Stimulated activated effector memory CD8-positive, alpha-beta T cell treated with anti-CD3 and anti-CD28 coated beads, Interleukin-12 subunit alpha, Interleukin-12 subunit beta, amount 100 ng/mL, for 72 hours (primary cell): Measurements from ENCODE around the gene TPR.
"Not testable (repeated sequence)": the region's sequence is repeated elsewhere in the genome, so short reads cannot be mapped to it uniquely, and the experiment has no call there.

Experiments
- ATAC-seq: fragments of 150-1000 bp; cut with Tn5 transposase; 2 replicates; pipeline ENCODE4 v1.10.0; 2021
- DNase-seq, 2 donors: peaks; one replicate each; pipeline ENCODE4 v3.0.0; 2021 to 2022; ENCODE audit warnings: low spot score in 2 of 2
- H3K27ac Mint-ChIP-seq: one replicate; pipeline ENCODE4 v1.8.0; 2022; ENCODE audit warnings: mild to moderate bottlenecking, mixed read lengths
- H3K36me3 Mint-ChIP-seq: one replicate; pipeline ENCODE4 v1.8.0; 2022; ENCODE audit warnings: mild to moderate bottlenecking, mixed read lengths
- H3K4me1 Mint-ChIP-seq: one replicate; pipeline ENCODE4 v1.8.0; 2022; ENCODE audit warnings: mixed read lengths
- H3K4me3 Mint-ChIP-seq: one replicate; pipeline ENCODE4 v1.8.0; 2022; ENCODE audit warnings: mild to moderate bottlenecking, mixed read lengths
- H3K9me3 Mint-ChIP-seq: one replicate; pipeline ENCODE4 v1.8.0; 2022; ENCODE audit warnings: mixed read lengths

The TPR gene

GRCh38 chr1:186375152-186375928 lies at the start of gene TPR, which contains the start of gene ODR4:
TPR (minus strand) TSS chr1:186375253; CDS start chr1:186375028, 225 bp downstream.
ODR4 (plus strand) TSS chr1:186375838; CDS start chr1:186379786, 3,948 bp downstream.
- DNase-seq (peak; percentile 93 to 98), ATAC-seq (peak; percentile 91)
- H3K27ac Mint-ChIP-seq, result peak within 1 kb of the TSS; percentile 98
- no peaks in the 10 kb centered on the region for H3K9me3 Mint-ChIP-seq
- peak within 1 kb of the TSS; percentile 97 for H3K4me3 Mint-ChIP-seq
- peaks cover 20% of the 10 kb centered on the region for H3K4me1 Mint-ChIP-seq
- peaks cover 77% of the 10 kb centered on the region for H3K36me3 Mint-ChIP-seq

DNA sequence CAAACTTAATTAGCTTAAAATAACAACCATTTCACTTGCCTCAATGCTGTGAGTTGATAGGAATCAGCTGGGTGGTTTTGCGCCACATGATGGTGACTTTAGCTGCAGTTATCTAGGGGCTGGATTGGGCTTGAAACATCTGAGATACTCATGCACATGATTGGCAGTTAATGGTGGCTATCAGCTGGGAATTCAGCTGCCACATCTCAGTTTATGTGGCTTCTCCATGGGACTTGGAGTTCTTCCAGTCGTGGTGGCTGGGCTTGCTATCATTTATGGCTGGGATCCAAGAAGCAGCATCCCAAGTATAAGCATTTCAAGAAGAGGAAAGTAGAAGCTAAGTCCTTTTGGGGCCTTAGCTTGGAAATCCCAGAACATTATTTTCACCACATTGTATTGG lies 49.5 kb upstream of the TPR start:
- DNase-seq, result no peak
- Mint-ChIP-seq H3K36me3 (peaks cover 2% of the 10 kb centered on the region), H3K4me3 (no peak overlapping the region), H3K9me3 (no peaks in the 10 kb centered on the region), H3K4me1 (peaks cover 7% of the 10 kb centered on the region), H3K27ac (no peak overlapping the region)
- no peak for ATAC-seq

GRCh38 chr1:186421446-186421845 lies 46.4 kb upstream of the TPR start:
- no peak overlapping the region for H3K4me3 Mint-ChIP-seq
- peaks cover 26% of the 10 kb centered on the region for H3K36me3 Mint-ChIP-seq
- DNase-seq (no peak), ATAC-seq (no peak)
- no peaks in the 10 kb centered on the region for H3K9me3 Mint-ChIP-seq
- H3K4me1 Mint-ChIP-seq, result peaks cover 7% of the 10 kb centered on the region
- H3K27ac Mint-ChIP-seq, result no peak overlapping the region

GRCh38 chr1:186420923-186421322 lies 45.9 kb upstream of the TPR start:
- H3K4me1 Mint-ChIP-seq, result peaks cover 7% of the 10 kb centered on the region
- no peak for DNase-seq
- H3K36me3 Mint-ChIP-seq, result peaks cover 26% of the 10 kb centered on the region
- peak overlapping the region; percentile 12 for H3K27ac Mint-ChIP-seq
- H3K9me3 Mint-ChIP-seq, result no peaks in the 10 kb centered on the region
- ATAC-seq, result no peak
- H3K4me3 Mint-ChIP-seq, result no peak overlapping the region

GRCh38 chr1:186420311-186420710 lies 45.3 kb upstream of the TPR start:
- H3K27ac Mint-ChIP-seq, result peak overlapping the region; percentile 12

DNA sequence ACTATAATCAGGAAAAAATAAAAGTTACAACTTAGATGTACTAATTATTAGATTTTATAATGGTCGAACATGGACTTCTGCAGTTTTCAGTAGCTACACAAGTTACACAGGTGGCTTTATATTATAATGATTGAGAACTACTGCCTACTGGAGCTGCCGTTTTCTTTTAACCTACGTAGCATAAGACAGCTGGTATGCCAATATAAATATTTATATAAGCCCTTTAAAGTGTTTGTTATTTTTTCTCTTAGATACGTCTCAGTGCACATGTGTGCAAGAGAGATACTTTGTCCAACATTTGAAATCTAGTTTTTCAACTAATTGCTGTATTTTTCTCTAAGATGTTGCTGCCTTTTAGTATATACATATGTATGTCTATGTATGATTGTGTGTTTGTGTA lies 43.5 kb upstream of the TPR start:
- DNase-seq, result no peak
- Mint-ChIP-seq H3K27ac (no peak overlapping the region), H3K4me1 (peaks cover 7% of the 10 kb centered on the region), H3K9me3 (no peaks in the 10 kb centered on the region), H3K4me3 (no peak overlapping the region), H3K36me3 (peaks cover 35% of the 10 kb centered on the region)
- ATAC-seq, result no peak

More at GRCh38 chr1:186420311-186420710, 45.3 kb upstream of the TPR start:
- Mint-ChIP-seq H3K4me1 (peaks cover 7% of the 10 kb centered on the region), H3K9me3 (no peaks in the 10 kb centered on the region), H3K36me3 (peaks cover 32% of the 10 kb centered on the region), H3K4me3 (no peak overlapping the region)
- DNase-seq, result no peak
- ATAC-seq, result no peak

- Mint-ChIP-seq H3K9me3 (no peaks in the 10 kb centered on the region), H3K4me3 (no peak overlapping the region), H3K4me1 (no peaks in the 10 kb centered on the region), H3K27ac (no peak overlapping the region), H3K36me3 (peaks cover 53% of the 10 kb centered on the region)
- no peak for ATAC-seq
- DNase-seq, result no peak
These were observed 38.3 kb upstream of the TPR start for GRCh38 chr1:186413319-186413718.

DNA sequence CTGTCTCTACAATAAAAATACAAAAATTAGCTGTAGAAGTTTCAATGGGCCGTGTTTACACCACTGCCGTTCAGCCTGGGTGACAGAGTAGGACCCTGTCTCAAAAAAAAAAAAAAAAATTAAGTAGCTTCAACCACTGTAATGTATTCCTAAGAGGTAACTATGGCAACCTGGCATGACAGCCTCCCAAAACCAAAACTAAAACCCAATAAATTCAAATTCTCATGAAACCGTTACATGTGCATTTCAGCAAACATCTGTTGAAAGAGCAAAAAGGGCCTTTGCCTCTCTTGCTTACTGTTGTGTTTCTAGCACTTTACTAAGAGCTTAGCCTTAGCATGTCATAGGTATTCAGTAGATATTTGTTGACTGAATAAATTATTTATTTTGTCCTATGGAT lies 34.0 kb upstream of the TPR start:
- H3K9me3 Mint-ChIP-seq, result no peaks in the 10 kb centered on the region
- H3K27ac Mint-ChIP-seq, result no peak overlapping the region
- no peak overlapping the region for H3K4me3 Mint-ChIP-seq
- H3K4me1 Mint-ChIP-seq, result no peaks in the 10 kb centered on the region
- no peak for ATAC-seq
- peaks cover 70% of the 10 kb centered on the region for H3K36me3 Mint-ChIP-seq
- DNase-seq, result no peak

- DNase-seq (no peak), ATAC-seq (peak; percentile 63)
- Mint-ChIP-seq H3K9me3 (no peaks in the 10 kb centered on the region), H3K4me1 (no peaks in the 10 kb centered on the region), H3K27ac (no peak overlapping the region), H3K36me3 (peaks cover 78% of the 10 kb centered on the region), H3K4me3 (no peak overlapping the region)
These were observed 29.5 kb upstream of the TPR start for GRCh38 chr1:186404454-186405051.

GRCh38 chr1:186403632-186404031 lies 28.6 kb upstream of the TPR start:
- DNase-seq (no peak), ATAC-seq (no peak)
- Mint-ChIP-seq H3K4me1 (no peaks in the 10 kb centered on the region), H3K36me3 (peaks cover 78% of the 10 kb centered on the region), H3K9me3 (no peaks in the 10 kb centered on the region), H3K27ac (no peak overlapping the region), H3K4me3 (no peak overlapping the region)

GRCh38 chr1:186401446-186401845 lies 26.4 kb upstream of the TPR start:
- H3K4me1 Mint-ChIP-seq, H3K4me3 Mint-ChIP-seq, DNase-seq, H3K9me3 Mint-ChIP-seq, ATAC-seq: not testable (repeated sequence)
- H3K36me3 Mint-ChIP-seq, result peaks cover 80% of the 10 kb centered on the region
- peak overlapping the region; percentile 7 for H3K27ac Mint-ChIP-seq

- H3K27ac Mint-ChIP-seq, H3K4me3 Mint-ChIP-seq, H3K9me3 Mint-ChIP-seq, ATAC-seq, DNase-seq, H3K4me1 Mint-ChIP-seq: not testable (repeated sequence)
- peaks cover 98% of the 10 kb centered on the region for H3K36me3 Mint-ChIP-seq
These were observed 17.7 kb upstream of the TPR start for GRCh38 chr1:186392711-186393110.

DNA sequence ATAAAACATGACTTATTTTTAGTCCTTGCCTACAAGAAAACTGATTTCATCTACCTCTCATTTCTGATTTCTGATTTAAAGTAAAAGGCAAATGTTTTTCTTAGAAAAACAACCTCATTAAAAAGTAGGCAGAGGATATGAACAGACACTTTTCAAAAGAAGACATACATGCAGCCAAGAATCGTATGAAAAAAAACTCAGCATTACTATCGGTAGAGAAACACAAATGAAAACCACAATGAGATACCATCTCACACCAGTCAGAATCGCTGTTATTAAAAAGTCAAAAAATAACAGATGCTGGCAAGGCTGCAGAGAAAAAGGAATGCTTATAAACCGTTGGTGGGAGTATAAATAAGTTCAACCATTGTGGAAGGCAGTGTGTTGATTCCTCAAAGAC lies 16.8 kb upstream of the TPR start:
- DNase-seq (no peak), ATAC-seq (no peak)
- Mint-ChIP-seq H3K9me3 (no peaks in the 10 kb centered on the region), H3K4me1 (no peaks in the 10 kb centered on the region), H3K27ac (no peak overlapping the region), H3K36me3 (peaks cover 98% of the 10 kb centered on the region), H3K4me3 (no peak overlapping the region)

GRCh38 chr1:186390925-186391324 lies 15.9 kb upstream of the TPR start:
- peaks cover 95% of the 10 kb centered on the region for H3K36me3 Mint-ChIP-seq
- H3K27ac Mint-ChIP-seq, result no peak overlapping the region
- H3K4me3 Mint-ChIP-seq, result no peak overlapping the region
- DNase-seq (no peak), ATAC-seq (no peak)
- no peaks in the 10 kb centered on the region for H3K4me1 Mint-ChIP-seq
- H3K9me3 Mint-ChIP-seq, result no peaks in the 10 kb centered on the region

GRCh38 chr1:186386725-186387383 lies 11.8 kb upstream of the TPR start:
- Mint-ChIP-seq H3K9me3 (no peaks in the 10 kb centered on the region), H3K36me3 (peaks cover 91% of the 10 kb centered on the region), H3K4me3 (no peak overlapping the region), H3K27ac (no peak overlapping the region), H3K4me1 (no peaks in the 10 kb centered on the region)
- ATAC-seq (no peak), DNase-seq (no peak)

GRCh38 chr1:186375929-186376319 lies 871 bp upstream of the TPR start:
- ATAC-seq (peak; percentile 33), DNase-seq (no peak)
- Mint-ChIP-seq H3K36me3 (peaks cover 77% of the 10 kb centered on the region), H3K4me3 (peak overlapping the region; percentile 97), H3K4me1 (peaks cover 20% of the 10 kb centered on the region), H3K9me3 (no peaks in the 10 kb centered on the region), H3K27ac (peak overlapping the region; percentile 98)
